ENCODE data around the gene FZD8.

GRCh38 chr10:35643151-35644049 lies 1.3 kb upstream of the FZD8 start:
- no peak for TF ChIP-seq REST (IDR thresholded peaks at IDR 0.05; ENCODE audit: low read depth)
- no peak for TF ChIP-seq EP300 (IDR thresholded peaks at IDR 0.05; ENCODE audit: borderline replicate concordance)
- TF ChIP-seq TCF12 (IDR thresholded peaks at IDR 0.05; ENCODE audit: low read depth): no peak
- no peak for TF ChIP-seq ZBTB7A (IDR thresholded peaks at IDR 0.05; ENCODE audit: low read depth)
- no peak for TF ChIP-seq YY1 (IDR thresholded peaks at IDR 0.05; ENCODE audit: low read depth)
- TF ChIP-seq MAX (IDR thresholded peaks at IDR 0.05): peak; percentile 34
- no peak for TF ChIP-seq FOXM1 (IDR thresholded peaks at IDR 0.05; ENCODE audit: borderline replicate concordance, low read depth)
- TF ChIP-seq RAD21 (IDR thresholded peaks at IDR 0.05; ENCODE audit: low read depth): no peak
- TF ChIP-seq CEBPB (IDR thresholded peaks at IDR 0.05): no peak
- no peak for TF ChIP-seq EGR1 (IDR thresholded peaks at IDR 0.05)
- TF ChIP-seq NFIC (IDR thresholded peaks at IDR 0.05): 0 out of 2 replicates have a peak, but pooled peaks have one; percentile 8
- TF ChIP-seq TAF1 (IDR thresholded peaks at IDR 0.05; ENCODE audit: low read depth): no peak

Data from Ishikawa (cell line).